Left ventricle myocardium inferior (tissue), 1 donor: ENCODE data around the gene NHS. TPM values are rescaled to one million over a fixed set of nuclear protein-coding genes. Genes with fewer than 3 reads are reported as not detected.

Experiments
- DNase-seq: peaks from one replicate; pipeline ENCODE4 v3.0.0-alpha.2; 2020
- H3K27ac ChIP-seq: fragments of 200-600 bp; replicated peaks from 2 replicates; pipeline ENCODE4 v1.8.0; 2021
- H3K27me3 ChIP-seq: fragments of 200-600 bp; 2 replicates; pipeline ENCODE4 v1.8.0; 2021; ENCODE audit warnings: low read depth
- H3K36me3 ChIP-seq: fragments of 200-600 bp; 2 replicates; pipeline ENCODE4 v1.8.0; 2021
- H3K4me1 ChIP-seq: fragments of 200-600 bp; 2 replicates; pipeline ENCODE4 v1.8.0; 2021
- H3K4me3 ChIP-seq: fragments of 200-600 bp; 2 replicates; pipeline ENCODE4 v1.8.0; 2021; ENCODE audit warnings: mild to moderate bottlenecking, moderate library complexity
- H3K9me3 ChIP-seq: fragments of 200-600 bp; replicated peaks from 2 replicates; pipeline ENCODE4 v1.8.0; 2021
- CTCF ChIP-seq: fragments of 200-600 bp; IDR thresholded peaks from 2 replicates; pipeline ENCODE4 v1.8.0; 2021; ENCODE audit warnings: antibody characterized with exemption, mild to moderate bottlenecking, borderline replicate concordance
- intact Hi-C: fragments of 100-400 bp; cut with micrococcal nuclease; formaldehyde crosslinking; loops from one replicate; pipeline ENCODE4 v1.11.0; 2022
- total RNA-seq: library from RNA; stranded (reverse); fragmentation: NEBNext Ultra II Directional; extraction: Animal tissue kit (Norgen Biotek cat#: 25700); gene quantifications from one replicate; pipeline ENCODE4 v1.2.1, GENCODE V29; 2021
- donor health status: DM: no; HTN: yes; CAD: no; lungs with severe emphysema.

NHS gene
- total RNA-seq, 1 donor from 2014 or later: 1.0 TPM

GRCh38 chrX:17608888-17609287 lies 233.9 kb downstream of the NHS start:
- intact Hi-C loops: loop anchor here (5.0 kb wide), 1 partner anchor 372 kb away; no protein-coding TSS in a partner anchor
- no peaks in the 10 kb centered on the region for H3K4me1 ChIP-seq
- no peak for TF ChIP-seq CTCF
- H3K9me3 ChIP-seq: no peaks in the 10 kb centered on the region
- no peaks in the 10 kb centered on the region for H3K27me3 ChIP-seq
- no peaks in the 10 kb centered on the region for H3K36me3 ChIP-seq
- no peak overlapping the region for H3K4me3 ChIP-seq
- DNase-seq: no peak
- no peak overlapping the region for H3K27ac ChIP-seq

GRCh38 chrX:17610788-17611187 lies 235.8 kb downstream of the NHS start:
- intact Hi-C loops: no loop called here
- H3K9me3 ChIP-seq: no peaks in the 10 kb centered on the region
- no peak overlapping the region for H3K27ac ChIP-seq
- no peaks in the 10 kb centered on the region for H3K4me1 ChIP-seq
- no peak for DNase-seq
- H3K4me3 ChIP-seq: no peak overlapping the region
- TF ChIP-seq CTCF: no peak
- no peaks in the 10 kb centered on the region for H3K36me3 ChIP-seq
- no peaks in the 10 kb centered on the region for H3K27me3 ChIP-seq

GRCh38 chrX:17613979-17614588 lies 239.1 kb downstream of the NHS start:
- no peaks in the 10 kb centered on the region for H3K9me3 ChIP-seq
- DNase-seq: no peak
- H3K4me1 ChIP-seq: no peaks in the 10 kb centered on the region
- no peaks in the 10 kb centered on the region for H3K36me3 ChIP-seq
- no peak overlapping the region for H3K27ac ChIP-seq
- no peak overlapping the region for H3K4me3 ChIP-seq
- TF ChIP-seq CTCF: no peak
- no peaks in the 10 kb centered on the region for H3K27me3 ChIP-seq
- intact Hi-C loops: no loop called here

GRCh38 chrX:17616936-17617335 lies 241.9 kb downstream of the NHS start:
- no peak for DNase-seq
- no peak overlapping the region for H3K4me3 ChIP-seq
- no peaks in the 10 kb centered on the region for H3K27me3 ChIP-seq
- TF ChIP-seq CTCF: no peak
- H3K4me1 ChIP-seq: no peaks in the 10 kb centered on the region
- intact Hi-C loops: no loop called here
- H3K36me3 ChIP-seq: no peaks in the 10 kb centered on the region
- H3K9me3 ChIP-seq: no peaks in the 10 kb centered on the region
- no peak overlapping the region for H3K27ac ChIP-seq

- no peaks in the 10 kb centered on the region for H3K36me3 ChIP-seq
Observed at GRCh38 chrX:17617806-17618205, 242.8 kb downstream of the NHS start.

More at GRCh38 chrX:17617806-17618205, 242.8 kb downstream of the NHS start:
- no peaks in the 10 kb centered on the region for H3K9me3 ChIP-seq
- no peak overlapping the region for H3K27ac ChIP-seq
- H3K27me3 ChIP-seq: no peaks in the 10 kb centered on the region
- H3K4me1 ChIP-seq: no peaks in the 10 kb centered on the region
- intact Hi-C loops: no loop called here
- no peak overlapping the region for H3K4me3 ChIP-seq
- no peak for DNase-seq
- TF ChIP-seq CTCF: no peak
